NCI-H2227 (cell line): ENCODE measurements around the gene LINGO3.

Experiments
- DNase-seq: peaks from one replicate; lab custom pipeline; 2025; ENCODE audit not compliant: unreplicated experiment; lab: John Stamatoyannopoulos, UW

Gene LINGO3

DNA sequence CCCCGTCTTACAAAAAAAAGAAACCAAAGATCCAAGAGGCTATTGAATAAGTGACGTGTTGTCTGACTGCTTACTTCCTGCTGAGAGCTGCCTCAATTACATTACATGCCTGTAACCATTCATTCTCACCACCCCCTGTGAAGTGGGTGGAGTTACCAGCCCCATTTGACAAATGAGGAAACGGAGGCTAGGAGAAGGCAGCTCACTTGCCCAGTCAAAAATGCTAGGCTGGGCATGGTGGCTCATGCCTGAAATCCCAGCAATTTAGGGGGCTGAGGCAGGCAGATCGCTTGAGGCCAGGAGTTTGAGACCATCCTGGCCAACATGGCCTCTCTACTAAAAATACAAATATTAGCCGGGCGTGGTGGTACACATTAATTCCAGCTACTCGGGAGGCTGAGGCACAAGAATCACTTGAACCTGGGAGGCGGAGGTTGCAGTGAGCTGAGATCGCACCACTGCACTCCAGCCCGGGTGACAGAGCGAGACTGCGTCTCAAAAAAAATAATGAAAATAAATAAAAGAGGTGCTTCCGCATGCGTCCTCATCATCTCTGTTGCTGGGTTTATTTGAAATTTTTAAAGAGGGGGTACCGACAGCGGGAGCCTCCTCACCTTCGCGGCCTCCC lies 19.9 kb upstream of the LINGO3 start:
- peak; percentile 26 for DNase-seq

DNA sequence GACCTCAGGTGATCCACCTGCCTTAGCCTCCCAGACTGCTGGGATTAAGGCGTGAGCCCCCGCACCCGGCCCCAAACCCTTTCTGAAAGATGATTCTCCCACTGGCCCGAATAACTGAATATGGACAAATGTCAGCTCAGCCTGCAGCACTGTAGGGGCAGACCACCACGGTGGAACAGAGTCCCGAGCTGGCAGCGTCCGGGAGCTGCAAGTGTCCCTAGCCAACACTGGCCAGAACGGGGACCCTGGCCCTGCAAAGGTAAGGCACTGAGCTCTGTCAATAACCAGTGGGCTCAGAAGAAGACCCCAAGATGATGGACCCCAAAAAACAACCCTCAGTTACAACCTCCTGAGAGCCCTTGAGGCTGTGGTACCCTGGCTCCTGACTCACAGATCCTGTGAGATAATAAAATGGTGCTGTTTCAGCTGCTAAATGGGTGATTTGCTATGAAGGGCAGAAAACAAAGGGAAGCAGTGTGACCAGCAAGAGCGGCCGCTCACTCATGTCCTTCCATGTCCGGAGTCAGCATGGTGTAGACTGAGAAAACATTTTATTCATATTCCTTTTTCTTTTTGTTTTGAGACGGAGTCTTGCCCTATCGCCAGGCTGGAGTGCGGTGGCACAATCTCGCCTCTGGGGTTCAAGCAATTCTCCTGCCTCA lies 18.9 kb upstream of the LINGO3 start:
- DNase-seq: no peak

- no peak for DNase-seq
Observed at GRCh38 chr19:2325281-2326046, 17.5 kb upstream of the LINGO3 start.

- DNase-seq: no peak
Observed at GRCh38 chr19:2324220-2324948, 16.4 kb upstream of the LINGO3 start.

DNA sequence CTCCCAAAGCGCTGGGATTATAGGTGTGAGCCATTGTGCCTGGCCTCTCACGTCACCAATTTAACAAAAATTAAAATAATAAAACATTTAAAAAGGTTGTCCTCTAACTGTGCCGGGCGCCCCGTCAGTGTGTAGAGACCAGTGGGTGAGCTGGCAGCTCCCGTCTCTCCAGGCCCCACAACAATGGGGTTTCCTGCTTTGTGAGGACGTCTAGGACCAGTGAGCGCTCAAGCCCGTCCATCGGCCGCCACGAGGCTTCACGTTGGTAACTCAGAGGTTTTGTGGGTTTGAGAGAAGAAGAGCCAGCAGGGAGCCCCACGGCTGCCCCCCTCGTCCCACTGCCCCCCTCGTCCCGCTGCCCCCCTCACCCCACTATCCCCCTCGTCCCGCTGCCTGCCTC lies 15.8 kb upstream of the LINGO3 start:
- DNase-seq: no peak

- DNase-seq: no peak
Observed at GRCh38 chr19:2321565-2322283, 13.8 kb upstream of the LINGO3 start.

GRCh38 chr19:2320939-2321338 lies 13.0 kb upstream of the LINGO3 start:
- no peak for DNase-seq

DNA sequence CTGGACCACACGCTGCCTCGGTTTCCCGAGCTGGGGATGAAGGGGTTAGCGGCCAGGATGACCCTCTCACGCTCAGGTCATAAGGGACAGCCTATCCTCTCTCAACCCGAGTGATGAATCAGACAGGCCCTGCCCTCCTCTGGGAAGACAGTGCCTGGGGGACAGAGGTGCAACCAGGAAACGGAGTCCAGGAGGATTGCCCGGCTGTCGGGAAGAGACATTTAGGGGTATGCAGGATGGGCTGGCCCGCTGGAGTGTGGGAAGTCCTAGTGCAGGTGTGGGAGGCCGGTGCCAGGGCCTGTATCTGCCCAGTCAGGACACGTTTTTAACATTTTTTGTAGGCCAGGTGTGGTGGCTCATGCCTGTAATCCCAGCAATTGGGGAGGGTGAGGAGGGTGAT lies 12.1 kb upstream of the LINGO3 start:
- no peak for DNase-seq

DNA sequence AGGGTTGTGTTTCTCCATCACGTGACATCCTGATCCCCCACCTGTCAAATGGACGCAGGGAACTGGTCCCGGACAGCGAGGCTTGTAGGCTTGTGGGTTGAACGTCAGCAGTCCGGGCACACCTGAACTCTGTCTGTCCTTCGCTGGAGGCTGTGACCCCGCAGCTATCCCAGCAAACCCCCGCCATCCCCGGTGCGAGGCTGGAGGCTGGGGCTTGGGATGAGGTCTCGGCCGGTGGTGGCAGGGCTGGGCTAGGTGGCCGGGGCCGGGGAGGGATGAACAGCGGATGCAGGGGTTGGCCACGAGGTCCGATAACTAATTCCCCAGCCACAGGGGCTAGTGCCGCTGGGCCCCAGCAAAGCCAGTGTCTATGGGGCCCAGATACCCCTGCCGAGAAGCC lies 11.6 kb upstream of the LINGO3 start:
- no peak for DNase-seq

DNA sequence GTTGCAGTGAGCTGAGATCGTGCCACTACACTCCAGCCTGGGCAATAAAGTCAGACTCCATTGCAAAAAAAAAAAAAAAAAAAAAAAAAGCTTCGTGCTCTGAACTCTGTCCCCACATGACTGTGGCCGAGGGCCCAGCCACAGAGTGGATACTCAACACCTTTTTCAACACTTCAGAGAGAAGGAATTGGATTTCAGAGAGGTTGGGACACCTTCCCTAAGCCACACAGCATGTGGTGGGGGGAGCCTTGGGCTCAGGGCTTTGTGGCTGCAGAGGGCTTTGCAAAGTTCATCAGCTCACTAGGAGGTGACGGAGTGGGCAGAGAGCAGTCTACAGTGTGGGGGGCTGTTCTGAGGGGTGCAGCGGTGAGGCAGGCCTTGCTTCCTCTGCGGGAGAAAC lies 11.0 kb upstream of the LINGO3 start:
- DNase-seq: no peak

- no peak for DNase-seq
Observed at GRCh38 chr19:2317756-2318155, 9.8 kb upstream of the LINGO3 start.

- DNase-seq: no peak
Observed at GRCh38 chr19:2317300-2317699, 9.3 kb upstream of the LINGO3 start.

- DNase-seq: no peak
Observed at GRCh38 chr19:2315818-2316353, 7.9 kb upstream of the LINGO3 start.

- DNase-seq: no peak
Observed at GRCh38 chr19:2315121-2315817, 7.3 kb upstream of the LINGO3 start.

DNA sequence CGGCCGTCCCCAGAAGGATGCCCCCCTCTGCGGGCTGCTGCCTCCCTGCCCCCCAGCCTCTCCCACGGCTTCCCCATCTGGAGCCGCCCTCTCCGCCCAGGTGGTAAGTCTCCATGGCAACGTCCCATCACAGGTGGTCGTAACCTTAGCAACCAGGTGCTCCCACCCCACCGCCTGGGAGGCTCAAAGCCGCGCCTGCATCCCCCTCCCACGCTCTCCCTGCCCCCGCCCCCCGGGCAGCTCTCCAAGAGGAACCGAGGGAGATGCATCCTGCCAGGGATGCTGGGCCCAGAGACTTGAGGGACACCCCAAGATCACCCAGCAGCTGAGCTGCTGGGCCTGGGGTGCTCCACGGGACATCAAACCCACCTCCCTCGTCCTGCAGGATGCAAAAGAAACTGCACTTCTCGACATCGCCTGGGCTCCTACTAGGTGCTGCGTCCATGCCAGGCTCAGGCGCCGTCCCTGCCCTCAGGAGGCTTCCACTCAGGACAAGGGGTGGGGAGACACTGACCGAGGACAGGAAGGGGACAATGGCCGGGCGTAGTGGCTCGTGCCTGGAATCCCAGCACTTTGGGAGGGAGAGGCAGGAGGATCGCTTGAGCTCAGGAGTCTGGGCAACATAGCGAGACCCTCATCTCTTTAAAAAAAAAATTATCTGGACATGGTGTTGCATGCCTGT lies 5.0 kb upstream of the LINGO3 start:
- peak; percentile 20 for DNase-seq

DNA sequence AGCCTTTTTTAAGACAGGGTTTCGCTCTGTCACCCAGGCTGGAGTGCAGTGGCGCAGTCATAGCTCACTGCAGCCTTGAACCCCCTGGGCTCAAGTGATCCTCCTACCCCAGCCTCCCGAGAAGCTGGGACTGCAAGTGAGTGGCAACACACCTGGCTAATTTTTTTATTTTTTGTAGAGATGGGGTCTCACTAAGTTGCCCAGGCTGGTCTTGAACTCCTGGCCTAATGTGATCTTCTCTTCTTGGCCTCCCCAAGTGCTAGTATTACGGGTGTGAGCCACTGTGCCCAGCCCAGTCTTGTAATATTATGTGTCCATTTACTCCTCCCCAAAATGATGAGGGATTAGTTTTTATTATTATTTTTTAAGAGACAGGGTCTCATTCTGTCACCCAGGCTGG lies 3.1 kb upstream of the LINGO3 start:
- DNase-seq: no peak

- no peak for DNase-seq
Observed at GRCh38 chr19:2309734-2310362, 1.9 kb upstream of the LINGO3 start.

DNA sequence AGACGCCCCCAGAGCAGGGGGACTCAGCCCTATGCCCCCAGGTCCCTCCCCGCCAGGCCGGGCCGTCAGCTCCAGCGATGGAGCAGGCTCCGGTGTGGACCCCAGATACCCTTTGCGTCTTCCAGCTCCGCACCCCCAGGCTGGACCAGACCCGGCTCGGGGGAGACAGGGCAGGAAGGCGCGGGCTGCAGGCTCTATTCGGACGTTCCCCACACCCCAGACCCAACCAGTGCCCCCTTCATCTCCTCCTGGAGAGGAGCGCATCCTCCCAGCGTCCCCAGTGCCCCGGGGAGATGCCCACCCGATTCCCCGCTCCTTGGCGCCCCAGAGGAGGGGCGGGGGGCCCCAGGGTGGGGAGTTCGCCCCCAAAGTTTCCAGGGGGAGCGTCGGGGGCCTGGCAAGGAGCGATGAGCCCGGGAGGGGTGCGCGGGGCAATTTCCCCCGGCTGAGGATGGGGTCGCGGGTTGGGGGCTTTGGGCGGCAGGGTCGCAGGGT lies 389 bp downstream of the LINGO3 start:
- DNase-seq: no peak

GRCh38 chr19:2306971-2307370 lies 983 bp downstream of the LINGO3 start:
- DNase-seq: no peak
